ENCODE results near the gene ADAD2.

The ADAD2 gene

DNA sequence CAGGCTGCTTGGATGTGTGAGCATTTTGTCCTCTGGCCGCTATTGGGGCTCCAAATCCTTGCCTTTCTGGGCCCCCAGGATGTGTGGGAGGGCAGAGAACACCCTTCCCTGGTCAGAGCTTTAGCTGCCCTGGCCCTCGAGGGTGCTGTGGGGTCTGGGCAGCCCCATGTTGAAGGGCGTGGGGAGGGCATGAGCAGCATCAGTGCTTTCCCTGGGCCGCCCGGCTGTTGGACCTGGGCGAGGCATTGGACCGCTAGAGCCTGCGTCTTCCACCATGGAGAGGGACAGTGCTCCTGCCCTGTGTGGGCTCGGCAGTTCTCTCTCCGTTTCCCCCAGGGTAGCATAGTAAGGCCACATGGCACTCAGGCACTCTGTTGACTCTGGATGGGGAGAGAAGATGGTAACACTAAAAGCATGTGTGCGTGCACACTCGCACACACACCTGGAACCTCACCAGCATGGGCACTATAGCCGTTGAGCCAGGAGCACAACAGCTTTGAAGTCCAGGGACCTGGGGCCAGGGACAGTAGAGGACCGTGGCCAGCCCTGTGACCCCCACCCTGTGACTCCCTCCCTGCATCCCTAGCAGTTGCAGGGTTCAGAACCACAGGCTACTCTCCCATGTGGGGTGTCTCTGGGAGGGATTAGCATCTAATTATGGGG, 6.6 kb downstream of the ADAD2 start:
- no peak for TF ChIP-seq POLR2AphosphoS5 (IDR thresholded peaks at IDR 0.05; ENCODE audit: low read depth, low read length)

DNA sequence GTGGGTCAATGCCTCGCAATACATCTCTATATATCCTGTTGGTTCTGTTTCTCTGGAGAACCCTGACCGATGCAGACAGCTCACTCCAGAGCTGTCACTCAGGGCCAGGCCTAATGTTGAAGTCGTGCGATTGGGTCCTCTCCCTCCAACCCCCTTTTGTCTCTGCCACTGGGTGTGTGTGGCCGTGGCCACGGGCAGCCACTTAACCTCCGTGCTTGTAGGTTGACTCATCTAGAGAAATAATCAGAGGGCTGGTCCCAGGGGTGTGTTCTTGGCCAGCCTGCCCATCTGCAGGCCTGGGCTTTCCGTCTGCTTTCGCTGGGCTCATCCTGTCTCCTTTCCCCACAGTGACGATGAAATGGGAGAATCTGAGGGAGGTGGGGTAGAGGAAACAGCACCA, 7.4 kb downstream of the ADAD2 start:
- TF ChIP-seq POLR2AphosphoS5 (IDR thresholded peaks at IDR 0.05; ENCODE audit: low read depth, low read length), result no peak
- TF ChIP-seq TAF1 (IDR thresholded peaks at IDR 0.05; ENCODE audit: borderline replicate concordance, insufficient read depth, low read length), result no peak
- no peak for TF ChIP-seq SIN3A (IDR thresholded peaks at IDR 0.05; ENCODE audit: borderline replicate concordance, insufficient read depth, low read length)
- TF ChIP-seq REST (IDR thresholded peaks at IDR 0.05; ENCODE audit: insufficient read depth in 1 of 2, low read depth in 2 of 2, low read length in 2 of 2), result no peak
- TF ChIP-seq FOXP2 (optimal IDR thresholded peaks at IDR 0.05; ENCODE audit: borderline replicate concordance, extremely low read depth, extremely low read length, insufficient read depth), result no peak

DNA sequence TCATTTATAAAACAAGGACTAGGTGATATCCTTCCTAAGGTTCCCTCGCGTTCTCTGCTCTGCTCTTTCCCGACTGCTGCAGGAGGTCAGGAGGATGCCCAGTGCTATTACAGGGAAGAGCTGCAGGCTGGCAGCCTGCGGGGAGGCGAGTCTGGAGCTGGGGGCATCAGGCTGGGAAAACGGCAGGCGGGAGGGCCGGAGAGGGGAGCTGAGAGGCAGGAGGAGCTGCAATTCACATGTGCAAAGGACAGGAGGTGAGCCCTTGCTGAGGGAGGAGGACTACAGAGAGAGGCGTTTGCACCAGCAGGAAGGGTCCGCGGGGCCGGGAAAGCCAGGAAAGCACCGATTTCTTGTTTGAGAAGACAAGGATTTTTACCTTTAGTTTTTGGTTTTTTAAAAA, 8.1 kb downstream of the ADAD2 start:
- TF ChIP-seq FOXP2 (optimal IDR thresholded peaks at IDR 0.05; ENCODE audit: borderline replicate concordance, extremely low read depth, extremely low read length, insufficient read depth) (no peak), SIN3A (IDR thresholded peaks at IDR 0.05; ENCODE audit: borderline replicate concordance, insufficient read depth, low read length) (no peak), POLR2AphosphoS5 (IDR thresholded peaks at IDR 0.05; ENCODE audit: low read depth, low read length) (no peak), TAF1 (IDR thresholded peaks at IDR 0.05; ENCODE audit: borderline replicate concordance, insufficient read depth, low read length) (no peak), REST (IDR thresholded peaks at IDR 0.05; ENCODE audit: insufficient read depth in 1 of 2, low read depth in 2 of 2, low read length in 2 of 2) (no peak)

GRCh38 chr16:84199861-84200260, 8.9 kb downstream of the ADAD2 start:
- no peak for TF ChIP-seq POLR2AphosphoS5 (IDR thresholded peaks at IDR 0.05; ENCODE audit: low read depth, low read length)
- no peak for TF ChIP-seq SIN3A (IDR thresholded peaks at IDR 0.05; ENCODE audit: borderline replicate concordance, insufficient read depth, low read length)
- TF ChIP-seq FOXP2 (optimal IDR thresholded peaks at IDR 0.05; ENCODE audit: borderline replicate concordance, extremely low read depth, extremely low read length, insufficient read depth), result no peak
- TF ChIP-seq TAF1 (IDR thresholded peaks at IDR 0.05; ENCODE audit: borderline replicate concordance, insufficient read depth, low read length), result no peak
- no peak for TF ChIP-seq REST (IDR thresholded peaks at IDR 0.05; ENCODE audit: insufficient read depth in 1 of 2, low read depth in 2 of 2, low read length in 2 of 2)

DNA sequence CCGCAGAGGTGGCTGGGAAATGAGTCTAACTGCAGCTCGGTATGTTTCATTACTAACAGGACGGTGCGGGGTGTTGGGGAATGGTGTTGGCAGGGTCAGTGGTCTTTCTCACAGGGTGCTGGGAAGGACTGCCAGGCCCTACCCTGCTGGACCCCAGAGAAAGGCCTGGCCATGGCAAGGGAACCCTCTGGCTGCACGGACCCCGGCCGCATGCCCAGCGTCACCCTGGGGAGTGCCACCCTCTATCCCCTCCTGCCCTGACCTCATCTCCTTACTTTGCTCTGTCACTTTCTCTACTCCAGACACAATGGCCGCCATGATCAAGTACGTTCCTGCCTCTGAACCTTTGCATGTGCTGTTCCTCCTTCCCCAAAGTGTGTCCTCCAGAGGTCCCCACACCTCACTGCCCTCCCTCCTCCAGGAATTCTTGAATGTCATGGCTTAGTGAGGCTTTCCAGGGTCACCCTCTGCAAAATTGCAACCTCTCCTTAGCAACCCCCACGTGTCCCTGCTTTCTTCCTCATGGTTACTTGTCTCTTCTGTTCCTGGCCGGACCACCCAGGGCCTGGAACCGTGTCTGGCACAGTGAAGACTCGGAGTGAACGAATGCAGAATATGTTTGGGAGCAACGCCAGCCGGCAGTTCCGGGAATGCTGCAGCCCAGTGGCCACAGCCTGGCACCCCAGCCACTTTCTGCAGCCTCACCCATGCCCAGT, 15.2 kb downstream of the ADAD2 start:
- TF ChIP-seq SIN3A (IDR thresholded peaks at IDR 0.05; ENCODE audit: borderline replicate concordance, insufficient read depth, low read length) (no peak), POLR2AphosphoS5 (IDR thresholded peaks at IDR 0.05; ENCODE audit: low read depth, low read length) (no peak), TAF1 (IDR thresholded peaks at IDR 0.05; ENCODE audit: borderline replicate concordance, insufficient read depth, low read length) (no peak), REST (IDR thresholded peaks at IDR 0.05; ENCODE audit: insufficient read depth in 1 of 2, low read depth in 2 of 2, low read length in 2 of 2) (no peak), FOXP2 (optimal IDR thresholded peaks at IDR 0.05; ENCODE audit: borderline replicate concordance, extremely low read depth, extremely low read length, insufficient read depth) (no peak)

Data from PFSK-1 (cell line).